Ishikawa (cell line): ENCODE data around the gene ZNF594.

Experiments
- CREB1 ChIP-seq: IDR thresholded peaks from 2 replicates; pipeline ENCODE4 v1.6.1; 2012; ENCODE audit warnings: low read depth
- EGR1 ChIP-seq: IDR thresholded peaks from 2 replicates; pipeline ENCODE4 v1.6.1; 2012
- EP300 ChIP-seq: IDR thresholded peaks from 2 replicates; pipeline ENCODE4 v1.6.1; 2012; ENCODE audit warnings: borderline replicate concordance
- NFIC ChIP-seq: IDR thresholded peaks from 2 replicates; pipeline ENCODE4 v1.6.1; 2012
- RAD21 ChIP-seq: IDR thresholded peaks from 2 replicates; pipeline ENCODE4 v1.6.1; 2012; ENCODE audit warnings: low read depth
- REST ChIP-seq: IDR thresholded peaks from 2 replicates; pipeline ENCODE4 v1.6.1; 2012; ENCODE audit warnings: low read depth, mild to moderate bottlenecking
- TAF1 ChIP-seq: IDR thresholded peaks from 2 replicates; pipeline ENCODE4 v1.6.1; 2012; ENCODE audit warnings: low read depth, mild to moderate bottlenecking
- TCF12 ChIP-seq: IDR thresholded peaks from 2 replicates; pipeline ENCODE4 v1.6.1; 2012; ENCODE audit warnings: low read depth
- YY1 ChIP-seq: IDR thresholded peaks from 2 replicates; pipeline ENCODE4 v1.6.1; 2012; ENCODE audit warnings: low read depth
- ZBTB7A ChIP-seq: IDR thresholded peaks from 2 replicates; pipeline ENCODE4 v1.6.1; 2012; ENCODE audit warnings: low read depth
- TF ChIP-seq, protein P1 (sequence below): IDR thresholded peaks from 2 replicates; pipeline ENCODE4 v1.6.1; 2012

DNA sequence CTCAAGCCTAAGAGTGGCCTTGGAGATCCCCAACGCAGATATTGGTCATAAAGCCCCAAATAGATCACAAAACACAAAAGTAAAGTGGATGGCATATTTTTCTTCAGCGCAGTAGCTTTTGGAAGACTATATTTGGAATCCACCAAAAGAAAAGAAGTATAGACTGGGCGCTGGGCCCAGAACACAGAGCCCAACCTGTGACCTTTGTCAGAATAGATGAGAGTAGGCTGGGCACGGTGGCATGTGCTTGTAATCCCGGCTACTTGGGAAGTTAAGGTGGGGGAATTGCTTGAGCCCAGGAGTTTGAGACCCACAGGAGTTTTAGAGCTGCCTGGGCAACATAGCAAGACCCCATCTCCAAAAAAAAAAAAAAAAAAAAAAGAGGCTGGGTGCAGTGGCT, 28.4 kb upstream of the ZNF594 start:
- no peak for TF ChIP-seq ZBTB7A
- TF ChIP-seq YY1: no peak
- TF ChIP-seq CREB1: no peak
- no peak for TF ChIP-seq REST
- TF ChIP-seq EP300: no peak
- no peak for TF ChIP-seq TAF1
- TF ChIP-seq, protein P1, sequence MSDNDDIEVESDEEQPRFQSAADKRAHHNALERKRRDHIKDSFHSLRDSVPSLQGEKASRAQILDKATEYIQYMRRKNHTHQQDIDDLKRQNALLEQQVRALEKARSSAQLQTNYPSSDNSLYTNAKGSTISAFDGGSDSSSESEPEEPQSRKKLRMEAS: no peak
- TF ChIP-seq TCF12: no peak
- TF ChIP-seq EGR1: no peak
- TF ChIP-seq RAD21: no peak
- no peak for TF ChIP-seq NFIC
